Activated B cell treated with CpG ODN at 0.5 μM for 24 hours (primary cell): ENCODE data around the gene GRIN1. TPM values are rescaled to one million over a fixed set of nuclear protein-coding genes. Genes with fewer than 3 reads are reported as not detected.

Experiments
- ATAC-seq: fragments of 200-7000 bp; cut with Tn5 transposase; one replicate; pipeline ENCODE4 v1.10.0; 2021; ENCODE audit warnings: low read depth, mild to moderate bottlenecking, moderate library complexity
- CTCF ChIA-PET: fragments of 350-600 bp; sonication (Branson Sonifier 250); formaldehyde crosslinking; loops from one replicate; lab custom pipeline; 2021; ENCODE audit warnings: antibody characterized with exemption; lab: Charles Lee
- POLR2A ChIA-PET: fragments of 350-600 bp; sonication (Branson Sonifier 250); formaldehyde crosslinking; loops from one replicate; lab custom pipeline; 2021; ENCODE audit warnings: antibody characterized with exemption; lab: Charles Lee
- DNase-seq: peaks from one replicate; pipeline ENCODE4 v3.0.0; 2022
- H3K27ac Mint-ChIP-seq: one replicate; pipeline ENCODE4 v1.8.0; 2020; ENCODE audit warnings: mixed read lengths
- H3K27me3 Mint-ChIP-seq: one replicate; pipeline ENCODE4 v1.8.0; 2021; ENCODE audit warnings: mixed read lengths
- H3K36me3 Mint-ChIP-seq: one replicate; pipeline ENCODE4 v1.8.0; 2021; ENCODE audit warnings: low read depth, mixed read lengths
- H3K4me1 Mint-ChIP-seq: one replicate; pipeline ENCODE4 v1.8.0; 2021; ENCODE audit warnings: mixed read lengths
- H3K4me3 Mint-ChIP-seq: one replicate; pipeline ENCODE4 v1.8.0; 2020; ENCODE audit warnings: mild to moderate bottlenecking, mixed read lengths
- H3K9me3 Mint-ChIP-seq: one replicate; pipeline ENCODE4 v1.8.0; 2020; ENCODE audit warnings: mixed read lengths
- CTCF ChIP-seq: fragments of 200-600 bp; IDR thresholded peaks from one replicate; pipeline ENCODE4 v1.8.0; 2022; ENCODE audit warnings: antibody characterized with exemption, mild to moderate bottlenecking
- intact Hi-C: fragments of 100-400 bp; cut with micrococcal nuclease; formaldehyde crosslinking; loops from one replicate; pipeline ENCODE4 v1.15.1; 2024
- total RNA-seq: library from RNA; stranded (reverse); gene quantifications from 2 replicates; pipeline ENCODE4 v1.2.3, GENCODE V29; 2022

GRIN1 gene
- total RNA-seq, 1 donor from 2014 or later: 0.22 TPM

GRCh38 chr9:137158625-137159024 is 19.7 kb downstream of the GRIN1 start:
- Mint-ChIP-seq H3K27me3 (peaks cover 36% of the 10 kb centered on the region), H3K4me3 (no peak overlapping the region), H3K9me3 (no peaks in the 10 kb centered on the region), H3K27ac (no peak overlapping the region), H3K36me3 (no peaks in the 10 kb centered on the region), H3K4me1 (peaks cover 24% of the 10 kb centered on the region)
- ChIA-PET POLR2A (no interaction called here), CTCF (no interaction called here)
- intact Hi-C loops: no loop called here
- ATAC-seq (no peak), DNase-seq (no peak)
- no peak for TF ChIP-seq CTCF

GRCh38 chr9:137159105-137160053 is 20.4 kb downstream of the GRIN1 start:
- DNase-seq (no peak), ATAC-seq (no peak)
- Mint-ChIP-seq H3K4me3 (no peak overlapping the region), H3K27me3 (peaks cover 37% of the 10 kb centered on the region), H3K36me3 (no peaks in the 10 kb centered on the region), H3K4me1 (peaks cover 24% of the 10 kb centered on the region), H3K9me3 (no peaks in the 10 kb centered on the region), H3K27ac (no peak overlapping the region)
- ChIA-PET POLR2A (no interaction called here), CTCF (no interaction called here)
- intact Hi-C loops: loop anchor here (10.0 kb wide), 1 partner anchor 315 kb away; the partner anchor contains the start of genes AJM1 and PHPT1
- no peak for TF ChIP-seq CTCF

GRCh38 chr9:137160054-137160425 is 21.1 kb downstream of the GRIN1 start:
- DNase-seq (no peak), ATAC-seq (no peak)
- TF ChIP-seq CTCF: no peak
- H3K27me3 Mint-ChIP-seq: peaks cover 34% of the 10 kb centered on the region
- intact Hi-C loops: loop anchor here (10.0 kb wide), 1 partner anchor 315 kb away; the partner anchor contains the start of genes AJM1 and PHPT1
- POLR2A ChIA-PET: no interaction called here
- H3K27ac Mint-ChIP-seq: no peak overlapping the region
- no peak overlapping the region for H3K4me3 Mint-ChIP-seq
- no peaks in the 10 kb centered on the region for H3K36me3 Mint-ChIP-seq
- H3K4me1 Mint-ChIP-seq: peaks cover 24% of the 10 kb centered on the region
- no peaks in the 10 kb centered on the region for H3K9me3 Mint-ChIP-seq
- CTCF ChIA-PET: no interaction called here

GRCh38 chr9:137160716-137161557 is 22.0 kb downstream of the GRIN1 start:
- CTCF ChIA-PET: no interaction called here

More at GRCh38 chr9:137160716-137161557, 22.0 kb downstream of the GRIN1 start:
- H3K27ac Mint-ChIP-seq: no peak overlapping the region
- intact Hi-C loops: loop anchor here (10.0 kb wide), 1 partner anchor 316 kb away; the partner anchor contains the start of genes AJM1 and PHPT1
- POLR2A ChIA-PET: interaction anchor here (0.6 kb wide), 1 partner anchor 38 kb away, joined by 4 read pairs; no protein-coding TSS in a partner anchor
- peaks cover 37% of the 10 kb centered on the region for H3K27me3 Mint-ChIP-seq
- no peaks in the 10 kb centered on the region for H3K9me3 Mint-ChIP-seq
- no peak for DNase-seq
- H3K4me1 Mint-ChIP-seq: peaks cover 24% of the 10 kb centered on the region
- TF ChIP-seq CTCF: no peak
- no peaks in the 10 kb centered on the region for H3K36me3 Mint-ChIP-seq
- no peak for ATAC-seq
- no peak overlapping the region for H3K4me3 Mint-ChIP-seq
